B cell (primary cell): ENCODE data around the gene EPHB1. TPM values are rescaled to one million over a fixed set of nuclear protein-coding genes. Genes with fewer than 3 reads are reported as not detected.

ENCODE experiments used
- ATAC-seq: fragments of 200-7000 bp; cut with Tn5 transposase; one replicate; pipeline ENCODE4 v1.10.0; 2021; ENCODE audit warnings: low read depth, mild to moderate bottlenecking, moderate number of reproducible peaks, moderate library complexity
- CTCF ChIA-PET: fragments of 350-600 bp; sonication (Branson Sonifier 250); formaldehyde crosslinking; loops from one replicate; lab custom pipeline; 2021; ENCODE audit warnings: antibody characterized with exemption, inconsistent platforms; lab: Charles Lee
- POLR2A ChIA-PET: fragments of 350-600 bp; sonication (Branson Sonifier 250); formaldehyde crosslinking; loops from one replicate; lab custom pipeline; 2021; ENCODE audit warnings: antibody characterized with exemption; lab: Charles Lee
- DNase-seq: peaks from one replicate; pipeline ENCODE4 v3.0.0; 2013
- H2AFZ ChIP-seq: 2 replicates; pipeline ENCODE4 v1.6.1; 2012; ENCODE audit warnings: mild to moderate bottlenecking, low read depth, low read length; ENCODE audit not compliant: insufficient read depth, poor library complexity, severe bottlenecking
- H3K27ac ChIP-seq, 2 donors: 1 replicate in 1 of 2; 2 replicates in 1 of 2; pipeline ENCODE4 v1.5.1; 2012 to 2013; ENCODE audit warnings: low read length in 2 of 2, mild to moderate bottlenecking in 2 of 2, moderate library complexity in 1 of 2
- H3K27me3 ChIP-seq, 4 experiments: fragments of 200-600 bp in 1 of 4; sonication (generic) in 1 of 4; replicated peaks in 1 of 4; 1 replicate in 2 of 4; 2 replicates in 2 of 4; pipeline versions ENCODE4 v1.6.1 to v1.7.0; 2013 to 2016; ENCODE audit warnings: low read length in 3 of 4, mild to moderate bottlenecking in 2 of 4, mixed read lengths in 1 of 4, moderate library complexity in 1 of 4; ENCODE audit not compliant: insufficient read depth in 4 of 4, control insufficient read depth in 3 of 4; ENCODE audit errors: control extremely low read depth in 1 of 4
- H3K36me3 ChIP-seq, 2 experiments: replicated peaks in 1 of 2; 1 replicate in 1 of 2; 2 replicates in 1 of 2; pipeline versions ENCODE4 v1.6.1 to v1.7.1; 2013; ENCODE audit warnings: low read length in 1 of 2; ENCODE audit not compliant: insufficient read depth in 2 of 2, control insufficient read depth in 1 of 2; ENCODE audit errors: control extremely low read depth in 1 of 2, extremely low read depth in 1 of 2
- H3K4me1 ChIP-seq, 2 donors: fragments of 200-600 bp in 1 of 2; sonication (generic) in 1 of 2; 1 replicate in 1 of 2; 2 replicates in 1 of 2; pipeline versions ENCODE4 v1.5.1 to v1.6.1; 2013 to 2017; ENCODE audit warnings: low read length in 2 of 2; ENCODE audit not compliant: control insufficient read depth in 2 of 2, insufficient read depth in 2 of 2
- H3K4me2 ChIP-seq: replicated peaks from 2 replicates; pipeline ENCODE3; 2012; ENCODE audit warnings: mild to moderate bottlenecking, low read depth, low read length; ENCODE audit not compliant: poor library complexity, severe bottlenecking
- H3K4me3 ChIP-seq, 5 experiments: fragments of 200-600 bp in 1 of 5; sonication (generic) in 1 of 5; 1 replicate in 3 of 5; 2 replicates in 2 of 5; pipeline versions ENCODE4 v1.5.1 to v1.7.0; 2011 to 2016; ENCODE audit warnings: low read length in 4 of 5, mild to moderate bottlenecking in 4 of 5, low read depth in 2 of 5, control low read depth in 1 of 5, moderate library complexity in 1 of 5; ENCODE audit not compliant: insufficient read depth in 1 of 5; ENCODE audit errors: control extremely low read depth in 1 of 5, extremely low read depth in 1 of 5
- H3K79me2 ChIP-seq: fragments of 200-600 bp; sonication (generic); one replicate; pipeline ENCODE4 v1.6.0; 2016; ENCODE audit warnings: low read length; ENCODE audit not compliant: control insufficient read depth, insufficient read depth
- H3K9ac ChIP-seq: fragments of 200-600 bp; sonication (generic); 2 replicates; pipeline ENCODE4 v1.6.1; 2017; ENCODE audit warnings: mild to moderate bottlenecking, low read length, moderate library complexity
- H3K9me3 ChIP-seq, 3 donors: one replicate each; pipeline versions ENCODE4 v1.6.1 to v1.7.1; 2013; ENCODE audit warnings: low read length in 2 of 3; ENCODE audit not compliant: control insufficient read depth in 2 of 3, insufficient read depth in 1 of 3; ENCODE audit errors: control extremely low read depth in 1 of 3
- H4K20me1 ChIP-seq: 2 replicates; pipeline ENCODE4 v1.6.0; 2012; ENCODE audit warnings: mild to moderate bottlenecking, low read length; ENCODE audit not compliant: insufficient read depth, control insufficient read depth, poor library complexity, severe bottlenecking
- H3K27ac Mint-ChIP-seq: one replicate; pipeline ENCODE4 v1.8.0; 2021; ENCODE audit warnings: mixed read lengths
- H3K27me3 Mint-ChIP-seq: one replicate; pipeline ENCODE4 v1.8.0; 2021; ENCODE audit warnings: mixed read lengths
- H3K4me1 Mint-ChIP-seq: one replicate; pipeline ENCODE4 v1.8.0; 2021; ENCODE audit warnings: mixed read lengths
- H3K4me3 Mint-ChIP-seq: one replicate; pipeline ENCODE4 v1.8.0; 2021; ENCODE audit warnings: mixed read lengths
- H3K9me3 Mint-ChIP-seq: one replicate; pipeline ENCODE4 v1.8.0; 2022; ENCODE audit warnings: mixed read lengths; ENCODE audit not compliant: insufficient read depth
- EZH2 ChIP-seq: IDR thresholded peaks from 2 replicates; pipeline ENCODE4 v1.6.1; 2012; ENCODE audit warnings: borderline replicate concordance, low read depth, mild to moderate bottlenecking, moderate library complexity, low read length; ENCODE audit not compliant: insufficient read depth, poor library complexity, severe bottlenecking
- WGBS: methylation state at CpG from one replicate; pipeline ENCODE4 v1.1.5; 2013; ENCODE audit warnings: missing lambda C conversion rate; ENCODE audit not compliant: insufficient coverage; 5-methylcytosine and 5-hydroxymethylcytosine counted together
- intact Hi-C: fragments of 100-400 bp; cut with micrococcal nuclease; formaldehyde crosslinking; loops from one replicate; pipeline ENCODE4 v1.10.0; 2022
- polyA plus RNA-seq: library from polyadenylated mRNA; depleted of rRNA; stranded (reverse); fragments of >200 nt; gene quantifications from 2 replicates; pipeline ENCODE4 v1.2.3, GENCODE V29; 2012
- total RNA-seq, 2 donors: library from RNA; stranded (reverse); fragments of 120-200 nt in 1 of 2; gene quantifications; 1 replicate in 1 of 2; 2 replicates in 1 of 2; pipeline versions ENCODE4 v1.2.3 to v1.2.4, GENCODE V29; 2013 to 2022
- TF ChIP-seq, protein P1 (sequence below): fragments of 200-600 bp; IDR thresholded peaks from one replicate; pipeline ENCODE4 v1.8.0; 2022; ENCODE audit warnings: antibody characterized with exemption, mild to moderate bottlenecking

Gene EPHB1
- total and polyA plus RNA-seq, 2 donors (not counting 1 experiment from before 2014, with no cell fraction given), result 0.01 TPM; not detected in 1

DNA sequence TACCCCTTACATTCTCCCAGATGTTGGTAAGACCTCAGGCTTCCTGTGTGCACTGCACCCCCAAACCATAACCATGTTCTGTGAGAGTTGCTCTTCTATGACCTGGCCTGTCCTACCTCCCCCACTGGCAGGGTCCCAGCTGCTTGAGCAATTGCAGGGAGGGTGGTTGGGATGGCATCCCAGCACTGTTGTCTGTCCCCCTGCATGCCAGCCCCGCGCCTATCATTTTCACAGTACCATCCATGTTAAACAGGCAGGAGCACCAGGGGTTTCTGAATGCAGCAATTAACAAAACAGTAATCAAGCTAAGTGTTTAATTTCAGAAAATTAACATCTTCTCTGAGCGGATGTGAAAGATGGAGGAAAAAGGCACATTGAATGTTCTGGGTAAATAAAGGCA lies 345.5 kb downstream of the EPHB1 start:
- Mint-ChIP-seq H3K27me3 (no peaks in the 10 kb centered on the region), H3K4me3 (no peak overlapping the region), H3K4me1 (no peaks in the 10 kb centered on the region), H3K27ac (no peak overlapping the region), H3K9me3 (no peaks in the 10 kb centered on the region)
- Histone ChIP-seq H3K9me3 (no peaks in the 10 kb centered on the region), H2AFZ (no peak overlapping the region), H3K27me3 (no peaks in the 10 kb centered on the region), H3K79me2 (no peaks in the 10 kb centered on the region), H3K4me3 (no peak overlapping the region), H3K36me3 (no peaks in the 10 kb centered on the region), H3K4me2 (no peak overlapping the region), H3K27ac (no peak overlapping the region), H3K9ac (no peak overlapping the region), H4K20me1 (no peaks in the 10 kb centered on the region), H3K4me1 (no peaks in the 10 kb centered on the region)
- no peak for TF ChIP-seq EZH2
- TF ChIP-seq, protein P1, sequence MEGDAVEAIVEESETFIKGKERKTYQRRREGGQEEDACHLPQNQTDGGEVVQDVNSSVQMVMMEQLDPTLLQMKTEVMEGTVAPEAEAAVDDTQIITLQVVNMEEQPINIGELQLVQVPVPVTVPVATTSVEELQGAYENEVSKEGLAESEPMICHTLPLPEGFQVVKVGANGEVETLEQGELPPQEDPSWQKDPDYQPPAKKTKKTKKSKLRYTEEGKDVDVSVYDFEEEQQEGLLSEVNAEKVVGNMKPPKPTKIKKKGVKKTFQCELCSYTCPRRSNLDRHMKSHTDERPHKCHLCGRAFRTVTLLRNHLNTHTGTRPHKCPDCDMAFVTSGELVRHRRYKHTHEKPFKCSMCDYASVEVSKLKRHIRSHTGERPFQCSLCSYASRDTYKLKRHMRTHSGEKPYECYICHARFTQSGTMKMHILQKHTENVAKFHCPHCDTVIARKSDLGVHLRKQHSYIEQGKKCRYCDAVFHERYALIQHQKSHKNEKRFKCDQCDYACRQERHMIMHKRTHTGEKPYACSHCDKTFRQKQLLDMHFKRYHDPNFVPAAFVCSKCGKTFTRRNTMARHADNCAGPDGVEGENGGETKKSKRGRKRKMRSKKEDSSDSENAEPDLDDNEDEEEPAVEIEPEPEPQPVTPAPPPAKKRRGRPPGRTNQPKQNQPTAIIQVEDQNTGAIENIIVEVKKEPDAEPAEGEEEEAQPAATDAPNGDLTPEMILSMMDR, result no peak
- intact Hi-C loops, result no loop called here
- POLR2A ChIA-PET, result no interaction called here
- WGBS, result 94% methylated on average over 3 of the region's 3 CpGs
- DNase-seq (no peak), ATAC-seq (no peak)
- CTCF ChIA-PET, result no interaction called here

DNA sequence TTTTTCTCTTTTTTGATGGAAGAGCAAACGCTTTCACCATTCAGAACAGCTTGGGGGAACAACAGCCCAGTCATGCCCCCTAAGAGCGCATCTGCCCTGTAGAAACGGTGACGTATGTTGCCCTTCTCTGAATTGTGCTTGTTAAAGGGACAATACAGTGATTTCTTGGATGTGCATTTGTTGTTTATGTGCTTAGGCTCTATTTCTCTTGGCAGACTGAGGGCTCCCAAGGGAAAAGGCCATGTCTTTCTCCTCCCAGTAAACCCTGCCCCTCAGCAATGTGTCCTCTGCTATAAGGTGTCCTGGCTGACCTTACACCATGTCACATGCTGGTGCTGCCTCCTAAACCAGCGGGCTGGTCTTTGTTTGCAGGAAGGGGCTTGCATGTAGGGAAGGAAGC lies 346.1 kb downstream of the EPHB1 start:
- Histone ChIP-seq H3K27ac (no peak overlapping the region), H3K27me3 (no peaks in the 10 kb centered on the region), H3K36me3 (no peaks in the 10 kb centered on the region), H3K4me2 (no peak overlapping the region), H4K20me1 (no peaks in the 10 kb centered on the region), H3K79me2 (no peaks in the 10 kb centered on the region), H3K9ac (no peak overlapping the region), H3K4me3 (no peak overlapping the region), H3K9me3 (no peaks in the 10 kb centered on the region), H3K4me1 (no peaks in the 10 kb centered on the region), H2AFZ (no peak overlapping the region)
- intact Hi-C loops, result no loop called here
- no peak for TF ChIP-seq EZH2
- TF ChIP-seq, protein P1, result no peak
- no peak for DNase-seq
- CTCF ChIA-PET, result no interaction called here
- Mint-ChIP-seq H3K27me3 (no peaks in the 10 kb centered on the region), H3K9me3 (no peaks in the 10 kb centered on the region), H3K27ac (no peak overlapping the region), H3K4me3 (no peak overlapping the region), H3K4me1 (no peaks in the 10 kb centered on the region)
- 86% methylated on average over 1 of the region's 5 CpGs for WGBS
- POLR2A ChIA-PET, result no interaction called here
- ATAC-seq, result no peak
